ENCODE measurements around the gene SYF2.

The SYF2 gene

DNA sequence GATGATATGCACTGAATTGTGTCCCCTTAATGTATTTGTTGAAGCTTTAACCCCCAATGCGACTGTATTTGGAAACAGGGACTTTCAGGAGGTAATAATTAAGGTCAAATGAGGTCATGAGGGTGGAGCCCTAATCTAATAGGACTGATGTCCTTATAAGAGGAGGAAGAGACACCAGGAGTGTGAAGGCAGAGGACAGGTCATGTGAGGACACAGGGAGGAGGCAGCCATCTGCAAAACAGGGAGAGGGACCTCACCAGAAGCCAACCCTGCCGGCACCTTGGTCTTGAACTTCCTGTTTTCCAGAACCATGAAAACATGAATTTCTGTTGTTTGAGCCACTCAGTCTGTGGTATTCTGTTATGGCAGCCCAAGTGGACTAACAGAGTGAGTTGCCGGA is 15.3 kb downstream of the SYF2 start:
- in situ Hi-C loops (cut with MboI; ENCODE audit: low sequenced_read_pairs, unreplicated experiment): no loop called here
- TF ChIP-seq, protein P1, sequence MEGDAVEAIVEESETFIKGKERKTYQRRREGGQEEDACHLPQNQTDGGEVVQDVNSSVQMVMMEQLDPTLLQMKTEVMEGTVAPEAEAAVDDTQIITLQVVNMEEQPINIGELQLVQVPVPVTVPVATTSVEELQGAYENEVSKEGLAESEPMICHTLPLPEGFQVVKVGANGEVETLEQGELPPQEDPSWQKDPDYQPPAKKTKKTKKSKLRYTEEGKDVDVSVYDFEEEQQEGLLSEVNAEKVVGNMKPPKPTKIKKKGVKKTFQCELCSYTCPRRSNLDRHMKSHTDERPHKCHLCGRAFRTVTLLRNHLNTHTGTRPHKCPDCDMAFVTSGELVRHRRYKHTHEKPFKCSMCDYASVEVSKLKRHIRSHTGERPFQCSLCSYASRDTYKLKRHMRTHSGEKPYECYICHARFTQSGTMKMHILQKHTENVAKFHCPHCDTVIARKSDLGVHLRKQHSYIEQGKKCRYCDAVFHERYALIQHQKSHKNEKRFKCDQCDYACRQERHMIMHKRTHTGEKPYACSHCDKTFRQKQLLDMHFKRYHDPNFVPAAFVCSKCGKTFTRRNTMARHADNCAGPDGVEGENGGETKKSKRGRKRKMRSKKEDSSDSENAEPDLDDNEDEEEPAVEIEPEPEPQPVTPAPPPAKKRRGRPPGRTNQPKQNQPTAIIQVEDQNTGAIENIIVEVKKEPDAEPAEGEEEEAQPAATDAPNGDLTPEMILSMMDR (IDR thresholded peaks at IDR 0.05; ENCODE audit: borderline replicate concordance, control extremely low read depth, extremely low read depth, insufficient read depth, missing control alignments): no peak
- no peak for DNase-seq (ENCODE audit: low spot score)

DNA sequence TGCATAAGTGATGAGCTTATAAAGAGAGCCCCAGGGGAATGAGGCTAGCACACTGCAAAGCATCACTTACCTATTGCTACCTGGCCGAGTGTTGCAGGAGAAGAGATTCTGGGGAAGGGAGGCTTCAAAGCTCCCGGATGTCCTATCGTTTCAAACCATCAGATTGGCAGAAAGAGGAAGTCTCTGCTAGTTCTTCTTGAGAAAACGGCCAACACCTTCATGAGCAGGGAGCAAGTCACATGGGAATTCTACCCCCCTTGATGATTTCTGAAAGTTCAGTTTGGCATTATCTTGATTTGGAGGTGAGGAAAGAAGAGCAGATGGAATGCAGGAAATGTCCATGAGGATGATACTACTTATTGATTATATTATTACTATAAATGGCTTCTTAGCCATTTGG is 16.2 kb downstream of the SYF2 start:
- DNase-seq (ENCODE audit: low spot score): no peak
- in situ Hi-C loops (cut with MboI; ENCODE audit: low sequenced_read_pairs, unreplicated experiment): no loop called here
- TF ChIP-seq, protein P1 (IDR thresholded peaks at IDR 0.05; ENCODE audit: borderline replicate concordance, control extremely low read depth, extremely low read depth, insufficient read depth, missing control alignments): no peak

DNA sequence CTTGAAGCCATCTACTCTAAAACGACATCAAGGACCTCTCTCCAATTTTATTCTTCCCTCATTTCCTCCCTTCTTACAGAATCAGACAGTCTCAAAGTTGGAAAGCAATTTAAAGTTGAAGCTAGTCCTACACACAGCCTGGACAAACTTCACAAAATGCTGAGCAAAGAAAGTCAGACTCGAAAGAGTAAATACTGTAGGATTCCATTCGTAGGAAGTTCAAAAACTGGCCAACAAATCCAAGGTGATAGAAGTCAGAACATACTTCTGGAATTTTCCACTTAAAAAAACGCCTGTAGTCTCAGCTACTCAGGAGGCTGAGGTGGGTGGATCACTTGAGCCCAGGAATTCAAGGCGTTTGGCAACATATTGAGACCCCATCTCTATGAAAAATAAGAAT is 19.6 kb downstream of the SYF2 start:
- in situ Hi-C loops (cut with MboI; ENCODE audit: low sequenced_read_pairs, unreplicated experiment): no loop called here
- TF ChIP-seq, protein P1 (IDR thresholded peaks at IDR 0.05; ENCODE audit: borderline replicate concordance, control extremely low read depth, extremely low read depth, insufficient read depth, missing control alignments): no peak
- DNase-seq (ENCODE audit: low spot score): no peak

DNA sequence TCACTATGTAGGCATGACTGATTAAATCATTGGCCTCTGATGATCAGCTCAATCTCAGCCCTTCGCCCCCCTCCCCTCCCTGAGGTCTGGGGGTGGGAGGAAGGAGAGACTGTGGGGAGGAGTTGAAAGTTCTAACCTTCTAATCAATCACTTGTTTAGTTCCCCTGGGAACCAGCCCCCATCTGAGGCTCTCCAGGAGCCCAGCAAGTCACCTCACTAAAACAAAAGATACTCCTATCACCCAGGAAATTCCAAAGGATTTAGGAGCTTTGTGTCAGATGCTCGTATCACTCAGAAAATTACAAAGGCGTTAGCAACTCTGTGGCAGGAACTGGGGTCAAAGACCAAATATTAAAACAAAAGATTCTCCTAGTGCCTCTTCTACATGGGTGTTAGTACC is 21.6 kb downstream of the SYF2 start:
- in situ Hi-C loops (cut with MboI; ENCODE audit: low sequenced_read_pairs, unreplicated experiment): no loop called here
- DNase-seq (ENCODE audit: low spot score): no peak
- TF ChIP-seq, protein P1 (IDR thresholded peaks at IDR 0.05; ENCODE audit: borderline replicate concordance, control extremely low read depth, extremely low read depth, insufficient read depth, missing control alignments): no peak

DNA sequence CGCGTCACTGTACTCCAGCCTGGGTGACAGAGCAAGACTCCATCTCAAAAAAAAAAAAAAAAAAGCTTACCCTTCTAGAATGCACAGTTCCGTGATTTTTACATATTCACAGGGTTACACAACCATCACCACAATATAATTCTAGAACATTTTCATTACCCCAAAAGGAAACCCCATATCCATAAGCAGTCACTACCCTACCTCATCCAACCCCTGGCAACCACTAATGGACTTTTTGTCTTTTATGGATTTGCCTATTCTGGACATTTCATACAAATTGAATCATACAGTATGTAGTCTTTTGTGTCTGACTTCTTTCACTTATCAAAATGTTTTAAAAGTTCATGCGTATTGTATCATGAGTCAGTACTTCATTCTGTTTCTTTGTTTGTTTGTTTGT is 22.8 kb downstream of the SYF2 start:
- no peak for DNase-seq (ENCODE audit: low spot score)
- TF ChIP-seq, protein P1 (IDR thresholded peaks at IDR 0.05; ENCODE audit: borderline replicate concordance, control extremely low read depth, extremely low read depth, insufficient read depth, missing control alignments): no peak
- in situ Hi-C loops (cut with MboI; ENCODE audit: low sequenced_read_pairs, unreplicated experiment): loop anchor here (10.0 kb wide), 1 partner anchor 365 kb away; no protein-coding TSS in a partner anchor

DNA sequence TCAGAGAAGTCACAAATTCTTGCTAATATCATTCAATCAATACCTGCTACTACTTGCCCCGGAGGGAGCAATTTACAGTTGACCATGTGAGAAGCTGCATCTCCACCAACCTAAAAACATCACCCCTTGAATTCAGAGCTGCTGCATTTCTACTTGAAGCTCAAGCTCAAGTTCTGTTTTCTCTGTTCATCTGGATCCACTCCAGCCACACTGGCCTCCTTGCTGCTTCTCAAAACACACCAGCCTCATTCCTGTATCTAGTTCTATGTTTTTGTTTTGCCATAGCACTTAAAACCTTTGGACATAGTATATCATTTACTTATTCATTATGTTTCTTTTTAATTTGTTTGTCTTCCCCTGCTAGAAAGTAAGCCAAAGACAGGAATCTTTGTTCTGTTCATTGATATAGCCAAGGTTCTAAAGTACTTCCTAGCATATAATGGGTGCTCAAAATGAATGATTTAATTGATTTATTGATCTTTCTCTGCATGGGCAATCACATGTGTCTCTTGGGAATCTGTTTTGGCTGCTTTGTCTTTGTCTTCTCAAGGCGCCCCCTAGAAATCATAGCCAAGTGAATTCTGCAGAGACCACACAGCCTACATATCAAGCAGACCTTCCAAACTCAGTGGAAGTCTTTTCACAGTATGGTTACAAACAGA is 23.6 kb downstream of the SYF2 start:
- no peak for DNase-seq (ENCODE audit: low spot score)
- TF ChIP-seq, protein P1 (IDR thresholded peaks at IDR 0.05; ENCODE audit: borderline replicate concordance, control extremely low read depth, extremely low read depth, insufficient read depth, missing control alignments): no peak
- in situ Hi-C loops (cut with MboI; ENCODE audit: low sequenced_read_pairs, unreplicated experiment): loop anchor here (10.0 kb wide), 1 partner anchor 364 kb away; no protein-coding TSS in a partner anchor
